Glutamatergic neuron (in vitro differentiated cells): ENCODE results near the gene PNPLA7. TPM values are rescaled to one million over a fixed set of nuclear protein-coding genes. Genes with fewer than 3 reads are reported as not detected.
A peak's percentile ranks its signal among the peaks of the same experiment; 100 is the strongest.
"Not testable (repeated sequence)": the region's sequence is repeated elsewhere in the genome, so short reads cannot be mapped to it uniquely, and the experiment has no call there.

Experiments used
- DNase-seq: peaks from one replicate; pipeline ENCODE4 v3.0.0; 2022
- H3K27ac Mint-ChIP-seq: one replicate; pipeline ENCODE4 v1.8.0; 2020; ENCODE audit warnings: mild to moderate bottlenecking, mixed read lengths, inconsistent platforms; ENCODE audit not compliant: unreplicated experiment
- H3K27me3 Mint-ChIP-seq: one replicate; pipeline ENCODE4 v1.8.0; 2020; ENCODE audit warnings: mild to moderate bottlenecking, moderate library complexity, mixed read lengths, inconsistent platforms; ENCODE audit not compliant: unreplicated experiment
- H3K36me3 Mint-ChIP-seq: one replicate; pipeline ENCODE4 v1.8.0; 2020; ENCODE audit warnings: mild to moderate bottlenecking, mixed read lengths, inconsistent platforms; ENCODE audit not compliant: unreplicated experiment
- H3K4me1 Mint-ChIP-seq: one replicate; pipeline ENCODE4 v1.8.0; 2020; ENCODE audit warnings: mild to moderate bottlenecking, low read depth, mixed read lengths, inconsistent platforms; ENCODE audit not compliant: unreplicated experiment
- H3K4me3 Mint-ChIP-seq: one replicate; pipeline ENCODE4 v1.8.0; 2020; ENCODE audit warnings: mild to moderate bottlenecking, mixed read lengths, inconsistent platforms; ENCODE audit not compliant: unreplicated experiment
- H3K9me3 Mint-ChIP-seq: one replicate; pipeline ENCODE4 v1.8.0; 2020; ENCODE audit warnings: mild to moderate bottlenecking, moderate library complexity, mixed read lengths, inconsistent platforms; ENCODE audit not compliant: unreplicated experiment
- CTCF ChIP-seq: fragments of 200-600 bp; sonication (generic); IDR thresholded peaks from one replicate; pipeline ENCODE4 v1.5.0; 2021; ENCODE audit not compliant: partially characterized antibody, unreplicated experiment
- total RNA-seq: library from RNA; stranded (reverse); fragmentation: NEBNext Ultra II Directional; extraction: Animal tissue kit (Norgen Biotek cat#: 25700); gene quantifications from one replicate; pipeline ENCODE4 v1.2.1, GENCODE V29; 2021; ENCODE audit not compliant: unreplicated experiment

The PNPLA7 gene
- total RNA-seq, 1 donor from 2014 or later, result 6.7 TPM

GRCh38 chr9:137556069-137556838 is 6.1 kb upstream of the PNPLA7 start:
- Mint-ChIP-seq H3K27ac (no peak overlapping the region), H3K36me3 (peaks cover 9% of the 10 kb centered on the region), H3K9me3 (peaks cover 6% of the 10 kb centered on the region), H3K27me3 (peaks cover 4% of the 10 kb centered on the region), H3K4me3 (no peak overlapping the region), H3K4me1 (peaks cover 8% of the 10 kb centered on the region)
- TF ChIP-seq CTCF, result no peak
- DNase-seq, result no peak

DNA sequence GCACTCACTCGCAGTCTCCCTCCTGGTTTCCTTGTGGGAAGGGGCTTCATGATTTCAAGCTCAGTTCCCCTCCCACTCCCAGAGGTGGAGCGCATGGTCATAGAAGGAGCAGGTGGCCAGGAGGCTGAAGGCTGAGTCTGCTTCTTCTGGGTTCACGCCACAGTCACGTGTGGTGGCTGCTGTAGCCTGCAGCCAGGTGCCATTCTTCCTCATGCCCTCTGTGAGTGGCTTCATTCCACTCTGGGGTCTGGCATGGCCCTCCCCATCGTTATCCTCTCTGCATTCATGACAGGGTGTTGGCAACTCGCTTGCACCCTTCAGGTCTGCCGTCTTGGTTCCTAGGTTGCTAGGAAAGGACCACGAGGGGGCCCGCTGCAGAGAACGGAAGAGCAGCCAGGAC is 5.0 kb upstream of the PNPLA7 start:
- no peak overlapping the region for H3K4me3 Mint-ChIP-seq
- peaks cover 7% of the 10 kb centered on the region for H3K9me3 Mint-ChIP-seq
- H3K36me3 Mint-ChIP-seq, result peaks cover 9% of the 10 kb centered on the region
- peaks cover 5% of the 10 kb centered on the region for H3K27me3 Mint-ChIP-seq
- H3K27ac Mint-ChIP-seq, result peak overlapping the region; percentile 35
- no peak for DNase-seq
- no peak for TF ChIP-seq CTCF
- peaks cover 8% of the 10 kb centered on the region for H3K4me1 Mint-ChIP-seq

- Mint-ChIP-seq H3K27me3 (peaks cover 7% of the 10 kb centered on the region), H3K36me3 (peaks cover 4% of the 10 kb centered on the region), H3K4me3 (no peak overlapping the region), H3K4me1 (peaks cover 7% of the 10 kb centered on the region), H3K9me3 (peaks cover 8% of the 10 kb centered on the region), H3K27ac (no peak overlapping the region)
- DNase-seq, result no peak
- no peak for TF ChIP-seq CTCF
Observed at GRCh38 chr9:137554349-137554748, 4.1 kb upstream of the PNPLA7 start.

GRCh38 chr9:137553654-137554053 is 3.5 kb upstream of the PNPLA7 start:
- H3K4me3 Mint-ChIP-seq, H3K27ac Mint-ChIP-seq: not testable (repeated sequence)
- peaks cover 11% of the 10 kb centered on the region for H3K27me3 Mint-ChIP-seq

DNA sequence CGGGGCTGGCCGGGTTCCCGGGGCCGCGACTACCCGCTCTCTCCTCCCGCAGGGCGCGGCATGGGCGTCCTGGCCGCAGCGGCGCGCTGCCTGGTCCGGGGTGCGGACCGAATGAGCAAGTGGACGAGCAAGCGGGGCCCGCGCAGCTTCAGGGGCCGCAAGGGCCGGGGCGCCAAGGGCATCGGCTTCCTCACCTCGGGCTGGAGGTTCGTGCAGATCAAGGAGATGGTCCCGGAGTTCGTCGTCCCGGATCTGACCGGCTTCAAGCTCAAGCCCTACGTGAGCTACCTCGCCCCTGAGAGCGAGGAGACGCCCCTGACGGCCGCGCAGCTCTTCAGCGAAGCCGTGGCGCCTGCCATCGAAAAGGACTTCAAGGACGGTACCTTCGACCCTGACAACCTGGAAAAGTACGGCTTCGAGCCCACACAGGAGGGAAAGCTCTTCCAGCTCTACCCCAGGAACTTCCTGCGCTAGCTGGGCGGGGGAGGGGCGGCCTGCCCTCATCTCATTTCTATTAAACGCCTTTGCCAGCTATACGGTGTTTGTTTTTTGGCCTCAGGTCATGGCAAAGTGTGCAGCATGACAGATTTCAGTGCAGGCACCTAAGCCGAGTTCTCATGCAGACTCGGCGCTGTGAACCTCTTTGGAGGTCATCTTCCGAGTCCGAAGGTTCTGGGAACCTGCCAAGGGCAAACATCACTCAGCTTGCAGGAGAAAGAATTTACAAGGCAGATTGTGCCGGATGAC is 2.0 kb upstream of the PNPLA7 start:
- peaks cover 8% of the 10 kb centered on the region for H3K9me3 Mint-ChIP-seq
- H3K27me3 Mint-ChIP-seq, result peaks cover 11% of the 10 kb centered on the region
- peaks cover 4% of the 10 kb centered on the region for H3K36me3 Mint-ChIP-seq
- no peak for DNase-seq
- peak overlapping the region; percentile 62 for H3K27ac Mint-ChIP-seq
- peaks cover 7% of the 10 kb centered on the region for H3K4me1 Mint-ChIP-seq
- TF ChIP-seq CTCF, result no peak
- peak overlapping the region; percentile 91 for H3K4me3 Mint-ChIP-seq

More at GRCh38 chr9:137553654-137554053, 3.5 kb upstream of the PNPLA7 start:
- not testable (repeated sequence) for H3K9me3 Mint-ChIP-seq, H3K36me3 Mint-ChIP-seq, H3K4me1 Mint-ChIP-seq, DNase-seq
